SK-N-SH (cell line): Measurements from ENCODE around the gene GRB10.

Experiments used
- CTCF ChIP-seq: fragments of 200-600 bp; sonication (generic); IDR thresholded peaks from 2 replicates; pipeline ENCODE4 v1.6.1; 2017; ENCODE audit warnings: antibody characterized with exemption, mild to moderate bottlenecking, moderate library complexity
- MAX ChIP-seq: IDR thresholded peaks from 2 replicates; pipeline ENCODE4 v1.4.0; 2012; ENCODE audit warnings: low read depth
- MXI1 ChIP-seq: IDR thresholded peaks from 2 replicates; pipeline ENCODE4 v1.6.1; 2012; ENCODE audit warnings: mild to moderate bottlenecking, low read depth, low read length, improper control_type of control experiment
- RFX5 ChIP-seq: IDR thresholded peaks from 2 replicates; pipeline ENCODE4 v1.6.1; 2012; ENCODE audit warnings: mild to moderate bottlenecking, improper control_type of control experiment, low read length

- no peak for TF ChIP-seq MAX
- no peak for TF ChIP-seq MXI1
- TF ChIP-seq CTCF, result no peak
- TF ChIP-seq RFX5, result no peak
These were observed 7.7 kb upstream of the GRB10 start for GRCh38 chr7:50790381-50790780.
